Loucy (cell line): ENCODE data around the gene ABCA10.

ENCODE experiments used
- H2AFZ ChIP-seq: fragments of 200-600 bp; sonication (generic); 2 replicates; pipeline ENCODE4 v1.6.0; 2016; ENCODE audit warnings: antibody characterized with exemption, mild to moderate bottlenecking, low read length, moderate library complexity
- H3F3A ChIP-seq: fragments of 200-600 bp; 2 replicates; pipeline ENCODE4 v1.6.0; 2016; ENCODE audit warnings: antibody characterized with exemption, low read depth, mild to moderate bottlenecking
- H3K27me3 ChIP-seq: fragments of 200-600 bp; sonication (generic); 2 replicates; pipeline ENCODE4 v1.6.1; 2014; ENCODE audit warnings: low read length, mild to moderate bottlenecking; ENCODE audit not compliant: insufficient read depth, poor library complexity, severe bottlenecking
- H3K36me3 ChIP-seq: fragments of 200-600 bp; sonication (generic); 2 replicates; pipeline ENCODE4 v1.6.1; 2016; ENCODE audit warnings: low read length; ENCODE audit not compliant: insufficient read depth
- H3K4me1 ChIP-seq: fragments of 200-600 bp; sonication (generic); 2 replicates; pipeline ENCODE4 v1.5.1; 2014; ENCODE audit warnings: low read length, mild to moderate bottlenecking; ENCODE audit not compliant: insufficient read depth, poor library complexity, severe bottlenecking
- H3K4me2 ChIP-seq: fragments of 200-600 bp; sonication (generic); 2 replicates; pipeline ENCODE4 v1.6.0; 2014; ENCODE audit warnings: antibody characterized with exemption, low read length, low read depth, mild to moderate bottlenecking; ENCODE audit not compliant: poor library complexity, severe bottlenecking
- H3K4me3 ChIP-seq: fragments of 200-600 bp; sonication (generic); 2 replicates; pipeline ENCODE4 v1.5.1; 2014; ENCODE audit warnings: low read length, mild to moderate bottlenecking, mixed read lengths; ENCODE audit not compliant: poor library complexity, severe bottlenecking
- H3K79me2 ChIP-seq: fragments of 200-600 bp; sonication (generic); 2 replicates; pipeline ENCODE4 v1.6.1; 2014; ENCODE audit warnings: low read length; ENCODE audit not compliant: insufficient read depth
- H3K9ac ChIP-seq: fragments of 200-600 bp; sonication (generic); 2 replicates; pipeline ENCODE4 v1.6.0; 2014; ENCODE audit warnings: mild to moderate bottlenecking, low read depth, low read length, moderate library complexity; ENCODE audit not compliant: poor library complexity, severe bottlenecking
- H3K9me2 ChIP-seq: fragments of 200-600 bp; sonication (generic); replicated peaks from 2 replicates; pipeline ENCODE4 v1.6.1; 2016; ENCODE audit warnings: low read depth, low read length, mixed read lengths
- H3K9me3 ChIP-seq: fragments of 200-600 bp; sonication (generic); 2 replicates; pipeline ENCODE4 v1.6.1; 2014; ENCODE audit warnings: mild to moderate bottlenecking, antibody characterized with exemption, low read length, low read depth; ENCODE audit not compliant: insufficient read depth
- H4K20me1 ChIP-seq: fragments of 200-600 bp; sonication (generic); 2 replicates; pipeline ENCODE4 v1.6.0; 2014; ENCODE audit warnings: antibody characterized with exemption, low read length, mild to moderate bottlenecking; ENCODE audit not compliant: insufficient read depth, poor library complexity, severe bottlenecking
- CTCF ChIP-seq: fragments of 200-600 bp; sonication (generic); conservative IDR thresholded peaks from 2 replicates; pipeline ENCODE4 v1.5.1; 2014; ENCODE audit warnings: mild to moderate bottlenecking, antibody characterized with exemption, low read length
- EZH2phosphoT487 ChIP-seq: fragments of 200-600 bp; IDR thresholded peaks from 2 replicates; pipeline ENCODE4 v1.6.1; 2018; ENCODE audit warnings: antibody characterized with exemption, mild to moderate bottlenecking, moderate library complexity, borderline replicate concordance

Gene ABCA10

GRCh38 chr17:69141431-69142174, 87.0 kb downstream of the ABCA10 start, which contains the start of gene ABCA6:
TSS of gene ABCA6 (minus strand) at chr17:69141895. CDS start at chr17:69140703, 1,192 bp downstream.
- H3K4me2 ChIP-seq: no peak within 1 kb of the TSS
- no peaks in the 10 kb centered on the region for H3K9me2 ChIP-seq
- H3K4me3 ChIP-seq: no peak within 1 kb of the TSS
- H3K79me2 ChIP-seq: no peaks in the 10 kb centered on the region
- H3F3A ChIP-seq: no peaks in the 10 kb centered on the region
- no peaks in the 10 kb centered on the region for H3K36me3 ChIP-seq
- TF ChIP-seq EZH2phosphoT487: no peak
- no peak for TF ChIP-seq CTCF
- H4K20me1 ChIP-seq: no peaks in the 10 kb centered on the region
- no peaks in the 10 kb centered on the region for H3K9me3 ChIP-seq
- H3K9ac ChIP-seq: no peak within 1 kb of the TSS
- no peak within 1 kb of the TSS for H2AFZ ChIP-seq
- H3K4me1 ChIP-seq: no peaks in the 10 kb centered on the region
- no peaks in the 10 kb centered on the region for H3K27me3 ChIP-seq

- Histone ChIP-seq H3K4me1 (no peaks in the 10 kb centered on the region), H2AFZ (no peak overlapping the region), H3K79me2 (no peaks in the 10 kb centered on the region), H3K9me3 (no peaks in the 10 kb centered on the region), H3K9me2 (0 out of 2 replicates have a peak, but pooled peaks cover 3% of the 10 kb centered on the region), H3K27me3 (no peaks in the 10 kb centered on the region), H3K36me3 (no peaks in the 10 kb centered on the region), H3F3A (no peaks in the 10 kb centered on the region), H3K9ac (no peak overlapping the region), H3K4me2 (no peak overlapping the region), H3K4me3 (no peak overlapping the region), H4K20me1 (no peaks in the 10 kb centered on the region)
- no peak for TF ChIP-seq EZH2phosphoT487
- no peak for TF ChIP-seq CTCF
Observed at GRCh38 chr17:69134112-69134511, 94.5 kb downstream of the ABCA10 start.

GRCh38 chr17:69130627-69131296, 97.9 kb downstream of the ABCA10 start:
- no peaks in the 10 kb centered on the region for H3K36me3 ChIP-seq
- no peaks in the 10 kb centered on the region for H3K4me1 ChIP-seq
- no peak overlapping the region for H2AFZ ChIP-seq
- no peaks in the 10 kb centered on the region for H3K79me2 ChIP-seq
- 0 out of 2 replicates have a peak, but pooled peaks cover 3% of the 10 kb centered on the region for H3K9me2 ChIP-seq
- H3K9ac ChIP-seq: no peak overlapping the region
- H3K27me3 ChIP-seq: no peaks in the 10 kb centered on the region
- no peaks in the 10 kb centered on the region for H3F3A ChIP-seq
- H3K4me3 ChIP-seq: no peak overlapping the region
- no peak overlapping the region for H3K4me2 ChIP-seq
- TF ChIP-seq EZH2phosphoT487: no peak
- no peak for TF ChIP-seq CTCF
- H4K20me1 ChIP-seq: no peaks in the 10 kb centered on the region
- H3K9me3 ChIP-seq: no peaks in the 10 kb centered on the region
